Testis (tissue), 3 donors: ENCODE data around the gene PMEPA1. TPM values are rescaled to one million over a fixed set of nuclear protein-coding genes. Genes with fewer than 3 reads are reported as not detected.

Experiments used
- DNase-seq: peaks from one replicate; pipeline ENCODE4 v3.0.0-alpha.2; 2019
- H3K27ac ChIP-seq, 2 donors: fragments of 200-600 bp; sonication (generic); one replicate each; pipeline ENCODE4 v1.5.1; 2019
- H3K27me3 ChIP-seq: fragments of 200-600 bp; sonication (generic); one replicate; pipeline ENCODE4 v1.5.1; 2019
- H3K36me3 ChIP-seq: fragments of 200-600 bp; sonication (generic); one replicate; pipeline ENCODE4 v1.5.1; 2017; ENCODE audit warnings: low read depth; ENCODE audit errors: missing control alignments
- H3K4me1 ChIP-seq: fragments of 200-600 bp; sonication (generic); one replicate; pipeline ENCODE4 v1.5.1; 2019
- H3K4me3 ChIP-seq, 2 donors: fragments of 200-600 bp; sonication (generic); one replicate each; pipeline ENCODE4 v1.5.1; 2017 to 2019
- H3K9me3 ChIP-seq: fragments of 200-600 bp; sonication (generic); one replicate; pipeline ENCODE4 v1.5.1; 2017
- POLR2A ChIP-seq: fragments of 450-650 bp; IDR thresholded peaks from one replicate; pipeline ENCODE4 v1.6.1; 2017; ENCODE audit warnings: antibody characterized with exemption, mild to moderate bottlenecking, moderate library complexity
- WGBS, 2 donors: methylation state at CpG; one replicate each; pipeline ENCODE4 v1.1.5; 2018; 5-methylcytosine and 5-hydroxymethylcytosine counted together
- intact Hi-C: fragments of 100-400 bp; cut with DNase I; formaldehyde crosslinking; loops from one replicate; pipeline ENCODE4 v1.15.1; 2023; ENCODE audit warnings: low total_unique reads
- polyA plus RNA-seq: library from polyadenylated mRNA; stranded (reverse); fragments of 350-450 nt; fragmentation: Illumina TruSeq; extraction: RNeasy Lipid Tissue Mini Kit (QIAGEN cat#74804); gene quantifications from one replicate; pipeline ENCODE4 v1.2.3, GENCODE V29; 2014; ENCODE audit warnings: low read depth, low replicate concordance; ENCODE audit not compliant: insufficient read depth
- total RNA-seq, 2 donors: library from RNA; depleted of rRNA; stranded (reverse); fragments of >200 nt; gene quantifications; one replicate each; pipeline ENCODE4 v1.2.3, GENCODE V29; 2016
- TF ChIP-seq, protein P1 (sequence below), 3 experiments: fragments of 450-650 bp in 2 of 3; fragments of 200-600 bp in 1 of 3; sonication (generic) in 1 of 3; IDR thresholded peaks; one replicate each; pipeline ENCODE4 v1.5.1; 2016 to 2019; ENCODE audit warnings: antibody characterized with exemption in 3 of 3, mild to moderate bottlenecking in 2 of 3, moderate library complexity in 1 of 3

PMEPA1 gene
- total and polyA plus RNA-seq, 3 donors from 2014 or later: 8.1 to 16.8 (median 12.1) TPM

DNA sequence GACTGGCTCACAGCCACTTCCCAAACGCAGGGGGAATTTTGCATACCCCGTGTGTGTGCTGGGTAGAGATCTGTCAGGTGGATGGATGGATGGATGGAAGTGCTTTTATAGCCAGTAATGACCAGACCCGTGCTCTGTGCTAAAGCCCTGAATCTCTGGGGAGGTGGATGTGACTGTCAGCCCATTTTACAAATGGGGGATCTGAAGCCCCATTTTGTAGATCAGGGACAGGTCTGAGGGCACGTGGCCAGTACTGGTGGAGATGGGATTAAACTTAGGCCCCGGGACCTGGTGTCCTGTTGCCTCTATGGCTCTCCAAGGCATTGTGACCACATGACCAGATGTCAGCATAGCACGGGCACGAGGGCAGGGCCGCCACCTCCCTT is 51.4 kb downstream of the PMEPA1 start:
- 80 to 95% methylated on average over 4 to 8 of the region's 8 CpGs for WGBS, 2 donors
- H3K9me3 ChIP-seq: no peaks in the 10 kb centered on the region
- H3K4me1 ChIP-seq: no peaks in the 10 kb centered on the region
- H3K27ac ChIP-seq: no peak overlapping the region
- H3K4me3 ChIP-seq: no peak overlapping the region
- H3K27me3 ChIP-seq: no peaks in the 10 kb centered on the region
- TF ChIP-seq, protein P1, sequence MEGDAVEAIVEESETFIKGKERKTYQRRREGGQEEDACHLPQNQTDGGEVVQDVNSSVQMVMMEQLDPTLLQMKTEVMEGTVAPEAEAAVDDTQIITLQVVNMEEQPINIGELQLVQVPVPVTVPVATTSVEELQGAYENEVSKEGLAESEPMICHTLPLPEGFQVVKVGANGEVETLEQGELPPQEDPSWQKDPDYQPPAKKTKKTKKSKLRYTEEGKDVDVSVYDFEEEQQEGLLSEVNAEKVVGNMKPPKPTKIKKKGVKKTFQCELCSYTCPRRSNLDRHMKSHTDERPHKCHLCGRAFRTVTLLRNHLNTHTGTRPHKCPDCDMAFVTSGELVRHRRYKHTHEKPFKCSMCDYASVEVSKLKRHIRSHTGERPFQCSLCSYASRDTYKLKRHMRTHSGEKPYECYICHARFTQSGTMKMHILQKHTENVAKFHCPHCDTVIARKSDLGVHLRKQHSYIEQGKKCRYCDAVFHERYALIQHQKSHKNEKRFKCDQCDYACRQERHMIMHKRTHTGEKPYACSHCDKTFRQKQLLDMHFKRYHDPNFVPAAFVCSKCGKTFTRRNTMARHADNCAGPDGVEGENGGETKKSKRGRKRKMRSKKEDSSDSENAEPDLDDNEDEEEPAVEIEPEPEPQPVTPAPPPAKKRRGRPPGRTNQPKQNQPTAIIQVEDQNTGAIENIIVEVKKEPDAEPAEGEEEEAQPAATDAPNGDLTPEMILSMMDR (IDR thresholded peaks at IDR 0.05): no peak
- TF ChIP-seq POLR2A: no peak
- intact Hi-C loops: loop anchor here (5.0 to 10.0 kb wide), 2 partner anchors 426 to 519 kb away; no protein-coding TSS in a partner anchor
- H3K36me3 ChIP-seq: no peaks in the 10 kb centered on the region
- no peak for DNase-seq

DNA sequence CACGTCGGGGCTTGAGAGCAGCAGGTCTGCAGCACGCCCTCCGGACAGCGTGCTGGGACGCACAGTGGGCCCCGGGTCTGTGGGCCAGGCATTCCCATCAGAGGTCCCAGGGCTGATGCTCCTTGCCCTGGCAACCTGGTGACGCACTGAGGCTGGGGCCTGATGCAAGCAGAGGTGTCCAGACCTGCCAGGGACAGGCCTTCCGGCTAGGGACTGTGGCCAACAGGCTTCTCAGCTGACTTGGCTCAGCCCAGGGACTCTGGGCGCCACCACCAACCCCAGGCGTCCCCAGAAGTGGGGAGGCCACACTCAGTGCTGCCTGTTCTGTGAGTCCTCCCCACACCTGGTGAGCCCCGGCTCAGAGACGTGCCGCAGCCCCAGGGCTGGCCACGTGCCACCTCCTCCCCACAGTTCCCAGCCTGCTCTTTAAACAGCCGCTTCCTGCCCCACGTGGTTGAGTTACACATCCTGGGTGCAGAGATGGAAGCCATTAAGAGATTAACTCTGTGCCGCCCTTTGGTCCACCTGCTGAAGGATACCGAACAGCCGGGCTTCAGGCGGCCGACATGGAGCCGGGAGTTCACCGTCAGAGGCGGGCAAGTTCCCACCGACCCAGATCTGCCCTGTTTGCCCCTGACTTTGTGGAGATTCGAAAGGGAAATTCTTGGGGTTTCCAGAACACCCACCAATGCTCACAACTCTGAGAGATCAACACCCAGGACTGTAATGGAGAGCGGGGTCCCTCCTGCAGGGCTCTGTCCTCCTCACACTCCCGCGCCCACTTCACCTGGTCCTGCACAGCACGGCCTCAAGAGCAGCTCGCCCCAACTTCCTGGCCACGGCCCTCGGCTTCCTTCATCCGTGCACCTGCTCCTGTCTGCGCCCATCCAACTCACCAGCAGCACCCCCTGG is 52.0 kb downstream of the PMEPA1 start:
- no peak overlapping the region for H3K4me3 ChIP-seq
- H3K4me1 ChIP-seq: no peaks in the 10 kb centered on the region
- DNase-seq: peak; percentile 12
- intact Hi-C loops: loop anchor here (5.0 to 10.0 kb wide), 2 partner anchors 427 to 520 kb away; no protein-coding TSS in a partner anchor
- no peaks in the 10 kb centered on the region for H3K36me3 ChIP-seq
- TF ChIP-seq, protein P1 (IDR thresholded peaks at IDR 0.05): no peak
- no peak for TF ChIP-seq POLR2A
- H3K9me3 ChIP-seq: no peaks in the 10 kb centered on the region
- no peak overlapping the region for H3K27ac ChIP-seq
- WGBS, 2 donors: 79 to 82% methylated on average over 30 to 36 of the region's 36 CpGs
- H3K27me3 ChIP-seq: no peaks in the 10 kb centered on the region

DNA sequence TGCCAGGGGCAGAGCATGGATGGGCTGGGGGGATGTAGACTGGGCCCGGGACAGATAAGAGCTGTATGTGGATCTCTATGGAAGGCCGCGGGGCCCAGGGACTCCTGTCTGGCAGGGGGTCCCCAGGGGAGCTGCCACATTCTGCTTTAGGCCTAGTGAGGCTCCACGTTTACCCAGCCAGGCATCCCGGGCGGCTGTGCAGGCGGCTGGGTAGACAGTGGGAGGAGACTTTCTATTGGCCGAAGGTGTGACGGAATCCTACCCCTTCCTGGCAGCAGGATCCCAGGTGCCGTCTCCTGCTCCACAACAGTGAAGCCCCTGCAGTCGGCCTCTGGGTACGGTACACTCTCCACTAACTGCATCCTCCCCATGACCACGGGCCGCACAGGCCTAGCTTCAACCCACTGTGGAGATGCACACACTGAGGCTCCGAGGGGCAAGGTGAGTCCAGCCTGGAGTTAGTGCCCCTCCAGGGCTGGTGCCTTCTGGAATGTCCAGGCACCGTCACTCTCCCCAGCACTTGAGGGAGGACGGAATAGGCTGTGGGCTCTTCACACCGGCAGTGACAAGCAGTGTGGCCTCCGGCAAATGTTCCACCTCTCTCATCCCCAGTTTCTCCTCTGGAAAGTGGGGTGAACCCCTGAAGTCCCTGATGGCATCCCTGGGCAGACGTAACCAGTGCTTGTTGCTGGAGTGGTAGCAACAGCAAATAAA is 52.8 kb downstream of the PMEPA1 start:
- WGBS, 2 donors: 92 to 95% methylated on average over 4 to 20 of the region's 20 CpGs
- intact Hi-C loops: loop anchor here (5.0 to 10.0 kb wide), 2 partner anchors 428 to 520 kb away; no protein-coding TSS in a partner anchor
- Histone ChIP-seq H3K4me1 (no peaks in the 10 kb centered on the region), H3K27ac (no peak overlapping the region), H3K9me3 (no peaks in the 10 kb centered on the region), H3K36me3 (no peaks in the 10 kb centered on the region), H3K27me3 (no peaks in the 10 kb centered on the region), H3K4me3 (no peak overlapping the region)
- peak; percentile 12 for DNase-seq
- no peak for TF ChIP-seq POLR2A
- TF ChIP-seq, protein P1 (IDR thresholded peaks at IDR 0.05): no peak

DNA sequence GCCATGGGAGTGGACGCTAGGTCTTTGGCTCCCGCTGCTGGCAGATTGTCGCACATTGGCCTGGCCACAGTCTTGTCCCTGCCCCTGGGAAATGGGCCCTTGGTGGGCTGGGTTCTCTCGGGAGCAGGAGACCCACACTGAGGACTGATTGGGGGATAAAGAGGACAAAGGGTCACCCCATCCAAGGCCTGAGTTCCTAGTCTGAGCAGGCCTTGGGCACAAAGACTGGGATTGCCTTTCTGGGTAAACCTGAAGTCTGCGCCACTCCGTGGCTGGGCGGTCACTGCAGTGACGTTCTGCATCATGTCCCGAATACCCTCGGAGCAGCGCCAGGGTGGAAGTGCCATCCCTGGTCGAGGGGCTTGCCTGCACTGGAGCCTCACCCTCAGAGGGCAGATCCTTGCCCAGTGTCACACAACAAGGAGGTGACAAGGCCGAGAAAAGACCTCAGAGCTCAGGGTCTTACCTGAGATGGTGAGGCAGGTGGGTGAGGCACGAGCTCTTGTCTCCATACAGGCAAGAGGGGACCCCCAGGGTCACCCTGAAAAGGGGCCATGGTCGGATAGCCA is 53.5 kb downstream of the PMEPA1 start:
- Histone ChIP-seq H3K4me3 (no peak overlapping the region), H3K36me3 (no peaks in the 10 kb centered on the region), H3K4me1 (no peaks in the 10 kb centered on the region), H3K27me3 (no peaks in the 10 kb centered on the region), H3K9me3 (no peaks in the 10 kb centered on the region), H3K27ac (no peak overlapping the region)
- WGBS, 2 donors: 90 to 95% methylated on average over 11 to 15 of the region's 15 CpGs
- intact Hi-C loops: loop anchor here (5.0 to 10.0 kb wide), 2 partner anchors 428 to 521 kb away; no protein-coding TSS in a partner anchor
- no peak for TF ChIP-seq POLR2A
- TF ChIP-seq, protein P1 (IDR thresholded peaks at IDR 0.05): no peak
- peak; percentile 10 for DNase-seq
